Measurements from ENCODE around the gene NPFFR2.
"Not testable (repeated sequence)": the region's sequence is repeated elsewhere in the genome, so short reads cannot be mapped to it uniquely, and the experiment has no call there.

NPFFR2 gene

GRCh38 chr4:72109959-72110497 lies 78.2 kb downstream of the NPFFR2 start:
- DNase-seq (ENCODE audit: extremely low spot score, insufficient read length, low read depth) = no peak

GRCh38 chr4:72110886-72111285 lies 79.1 kb downstream of the NPFFR2 start:
- FAIRE-seq (no peak), DNase-seq (ENCODE audit: extremely low spot score, insufficient read length, low read depth) (no peak)

More at GRCh38 chr4:72109959-72110497, 78.2 kb downstream of the NPFFR2 start:
- FAIRE-seq = no peak

- FAIRE-seq = no peak
- DNase-seq (ENCODE audit: extremely low spot score, insufficient read length, low read depth) = no peak
Measured at GRCh38 chr4:72111863-72112262, 80.1 kb downstream of the NPFFR2 start.

GRCh38 chr4:72112514-72113156 lies 80.8 kb downstream of the NPFFR2 start:
- DNase-seq (ENCODE audit: extremely low spot score, insufficient read length, low read depth) (peak; percentile 9), FAIRE-seq (peak; percentile 92)

- DNase-seq (ENCODE audit: extremely low spot score, insufficient read length, low read depth) = no peak
- no peak for FAIRE-seq
Measured at GRCh38 chr4:72118017-72118416, 86.2 kb downstream of the NPFFR2 start.

GRCh38 chr4:72119946-72120345 lies 88.1 kb downstream of the NPFFR2 start:
- FAIRE-seq (no peak), DNase-seq (ENCODE audit: extremely low spot score, insufficient read length, low read depth) (no peak)

GRCh38 chr4:72128741-72129140 lies 96.9 kb downstream of the NPFFR2 start:
- FAIRE-seq = no peak
- no peak for DNase-seq (ENCODE audit: extremely low spot score, insufficient read length, low read depth)

GRCh38 chr4:72136429-72136828 lies 104.6 kb downstream of the NPFFR2 start:
- FAIRE-seq = no peak
- no peak for DNase-seq (ENCODE audit: extremely low spot score, insufficient read length, low read depth)

GRCh38 chr4:72139997-72140396 lies 108.2 kb downstream of the NPFFR2 start:
- DNase-seq (ENCODE audit: extremely low spot score, insufficient read length, low read depth); FAIRE-seq: not testable (repeated sequence)

- no peak for FAIRE-seq
- DNase-seq (ENCODE audit: extremely low spot score, insufficient read length, low read depth) = no peak
Measured at GRCh38 chr4:72144241-72144640, 112.4 kb downstream of the NPFFR2 start.

- FAIRE-seq = no peak
- DNase-seq (ENCODE audit: extremely low spot score, insufficient read length, low read depth) = no peak
Measured at GRCh38 chr4:72152731-72153130, 120.9 kb downstream of the NPFFR2 start.

- FAIRE-seq; DNase-seq (ENCODE audit: extremely low spot score, insufficient read length, low read depth): not testable (repeated sequence)
Measured at GRCh38 chr4:72153634-72154033, 121.8 kb downstream of the NPFFR2 start.

GRCh38 chr4:72169285-72169684 lies 137.5 kb downstream of the NPFFR2 start:
- not testable (repeated sequence) for DNase-seq (ENCODE audit: extremely low spot score, insufficient read length, low read depth); FAIRE-seq

- DNase-seq (ENCODE audit: extremely low spot score, insufficient read length, low read depth) (no peak), FAIRE-seq (no peak)
Measured at GRCh38 chr4:72169861-72170260, 138.1 kb downstream of the NPFFR2 start.

- no peak for DNase-seq (ENCODE audit: extremely low spot score, insufficient read length, low read depth)
- no peak for FAIRE-seq
Measured at GRCh38 chr4:72171761-72172160, 140.0 kb downstream of the NPFFR2 start.

- DNase-seq (ENCODE audit: extremely low spot score, insufficient read length, low read depth) = no peak
- FAIRE-seq = no peak
Measured at GRCh38 chr4:72179342-72179741, 147.5 kb downstream of the NPFFR2 start.

GRCh38 chr4:72186714-72187113 lies 154.9 kb downstream of the NPFFR2 start:
- FAIRE-seq = peak; percentile 15
- no peak for DNase-seq (ENCODE audit: extremely low spot score, insufficient read length, low read depth)

- no peak for FAIRE-seq
- no peak for DNase-seq (ENCODE audit: extremely low spot score, insufficient read length, low read depth)
Measured at GRCh38 chr4:72194046-72194445, 162.2 kb downstream of the NPFFR2 start.

GRCh38 chr4:72194453-72194852 lies 162.7 kb downstream of the NPFFR2 start:
- DNase-seq (ENCODE audit: extremely low spot score, insufficient read length, low read depth) (no peak), FAIRE-seq (no peak)

Data from GM18507 (cell line).